Lung (tissue), 12 donors: ENCODE results near the gene CRY1. TPM values are rescaled to one million over a fixed set of nuclear protein-coding genes. Genes with fewer than 3 reads are reported as not detected.

Experiments used
- ATAC-seq: fragments of 200-7000 bp; cut with Tn5 transposase; one replicate; pipeline ENCODE4 v1.9.1; 2020; ENCODE audit warnings: moderate number of reproducible peaks; ENCODE audit not compliant: insufficient read depth, low FRiP score
- DNase-seq, 3 donors: peaks; one replicate each; pipeline ENCODE4 v3.0.0-alpha.2; 2013 to 2017
- H3K27ac ChIP-seq, 2 donors: one replicate each; pipeline ENCODE4 v1.5.1; 2013; ENCODE audit warnings: mild to moderate bottlenecking in 2 of 2, moderate library complexity in 2 of 2, control low read depth in 1 of 2, inconsistent platforms in 1 of 2, low read depth in 1 of 2, low read length in 1 of 2
- H3K27me3 ChIP-seq, 3 donors: one replicate each; pipeline ENCODE4 v1.5.1; 2013; ENCODE audit warnings: low read length in 2 of 3; ENCODE audit not compliant: control insufficient read depth in 3 of 3, insufficient read depth in 3 of 3
- H3K36me3 ChIP-seq, 4 donors: one replicate each; pipeline ENCODE4 v1.5.1; 2013; ENCODE audit warnings: low read length in 4 of 4, mild to moderate bottlenecking in 1 of 4, moderate library complexity in 1 of 4; ENCODE audit not compliant: control insufficient read depth in 4 of 4, insufficient read depth in 4 of 4
- H3K4me1 ChIP-seq, 5 donors: one replicate each; pipeline ENCODE4 v1.5.1; 2013; ENCODE audit warnings: low read length in 5 of 5, mild to moderate bottlenecking in 2 of 5, moderate library complexity in 1 of 5; ENCODE audit not compliant: control insufficient read depth in 5 of 5, insufficient read depth in 5 of 5
- H3K4me3 ChIP-seq: one replicate; pipeline ENCODE4 v1.5.1; 2013; ENCODE audit warnings: mild to moderate bottlenecking, control low read depth, moderate library complexity
- H3K9ac ChIP-seq, 2 donors: one replicate each; pipeline ENCODE4 v1.5.1; 2013; ENCODE audit warnings: low read length in 2 of 2, control low read depth in 1 of 2; ENCODE audit not compliant: insufficient read depth in 1 of 2
- H3K9me3 ChIP-seq, 4 donors: one replicate each; pipeline ENCODE4 v1.5.1; 2013; ENCODE audit warnings: low read length in 3 of 4, mild to moderate bottlenecking in 1 of 4, moderate library complexity in 1 of 4; ENCODE audit not compliant: control insufficient read depth in 4 of 4, insufficient read depth in 3 of 4
- WGBS, 2 donors: extraction: QIAGEN DNeasy Blood & Tissue Kit; methylation state at CpG; one replicate each; pipeline ENCODE4 v1.1.7; 2013; 5-methylcytosine and 5-hydroxymethylcytosine counted together
- polyA plus RNA-seq, 2 donors: library from polyadenylated mRNA; stranded (reverse); fragments of 200-250 nt; gene quantifications; one replicate each; pipeline ENCODE4 v1.2.1, GENCODE V29; 2013
- total RNA-seq, 2 donors: library from RNA; depleted of rRNA in 1 of 2; stranded (reverse); fragments of >200 nt in 1 of 2; gene quantifications; one replicate each; pipeline ENCODE4 v1.2.1, GENCODE V29; 2014 to 2021
- TF ChIP-seq, protein P1 (sequence below): IDR thresholded peaks from 2 replicates; pipeline ENCODE4 v1.5.1; 2012; ENCODE audit warnings: mild to moderate bottlenecking; ENCODE audit errors: control extremely low read depth, extremely low read depth
- donor health status: control.
- donor health status: control.
- donor health status: Bipolar disorder and iron deficiency.
- donor health status: healthy.
- donor health status: DM: yes; HTN: yes; CAD: no.

The CRY1 gene
- total and polyA plus RNA-seq, 4 donors, result 5.6 to 37.2 (median 17.9) TPM

DNA sequence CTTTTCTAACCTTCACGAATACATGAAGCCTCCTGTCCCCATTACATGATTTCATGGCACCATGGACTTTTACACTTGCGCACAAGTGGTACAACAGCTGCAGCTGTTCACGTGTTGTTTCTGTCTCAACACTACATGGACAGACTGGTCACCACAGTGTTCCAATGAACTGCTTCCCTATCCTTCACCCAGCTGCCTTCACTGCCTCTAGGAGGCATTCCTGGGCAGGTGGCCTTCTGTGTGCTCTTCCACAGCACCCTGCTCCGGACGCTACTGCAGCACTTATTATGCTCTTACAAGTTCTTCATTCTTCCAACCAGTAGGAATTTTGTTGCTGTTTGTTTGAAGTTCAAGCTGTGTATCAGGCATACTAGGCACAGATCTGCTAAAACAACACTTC, 107.9 kb downstream of the CRY1 start:
- DNase-seq (no peak), ATAC-seq (no peak)
- TF ChIP-seq, protein P1, sequence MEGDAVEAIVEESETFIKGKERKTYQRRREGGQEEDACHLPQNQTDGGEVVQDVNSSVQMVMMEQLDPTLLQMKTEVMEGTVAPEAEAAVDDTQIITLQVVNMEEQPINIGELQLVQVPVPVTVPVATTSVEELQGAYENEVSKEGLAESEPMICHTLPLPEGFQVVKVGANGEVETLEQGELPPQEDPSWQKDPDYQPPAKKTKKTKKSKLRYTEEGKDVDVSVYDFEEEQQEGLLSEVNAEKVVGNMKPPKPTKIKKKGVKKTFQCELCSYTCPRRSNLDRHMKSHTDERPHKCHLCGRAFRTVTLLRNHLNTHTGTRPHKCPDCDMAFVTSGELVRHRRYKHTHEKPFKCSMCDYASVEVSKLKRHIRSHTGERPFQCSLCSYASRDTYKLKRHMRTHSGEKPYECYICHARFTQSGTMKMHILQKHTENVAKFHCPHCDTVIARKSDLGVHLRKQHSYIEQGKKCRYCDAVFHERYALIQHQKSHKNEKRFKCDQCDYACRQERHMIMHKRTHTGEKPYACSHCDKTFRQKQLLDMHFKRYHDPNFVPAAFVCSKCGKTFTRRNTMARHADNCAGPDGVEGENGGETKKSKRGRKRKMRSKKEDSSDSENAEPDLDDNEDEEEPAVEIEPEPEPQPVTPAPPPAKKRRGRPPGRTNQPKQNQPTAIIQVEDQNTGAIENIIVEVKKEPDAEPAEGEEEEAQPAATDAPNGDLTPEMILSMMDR, result no peak
- WGBS, 2 donors, result 91% methylated on average over 5 of the region's 5 CpGs
- Histone ChIP-seq H3K4me3 (no peak overlapping the region), H3K36me3 (peaks cover 0 to 24% (median 4%) of the 10 kb centered on the region in 4 donors), H3K27me3 (no peaks in the 10 kb centered on the region), H3K9me3 (no peaks in the 10 kb centered on the region), H3K27ac (no peak overlapping the region), H3K9ac (peak overlapping the region in 1 of 2 donors; percentile 84), H3K4me1 (peaks cover 7 to 43% (median 12%) of the 10 kb centered on the region in 5 donors)

DNA sequence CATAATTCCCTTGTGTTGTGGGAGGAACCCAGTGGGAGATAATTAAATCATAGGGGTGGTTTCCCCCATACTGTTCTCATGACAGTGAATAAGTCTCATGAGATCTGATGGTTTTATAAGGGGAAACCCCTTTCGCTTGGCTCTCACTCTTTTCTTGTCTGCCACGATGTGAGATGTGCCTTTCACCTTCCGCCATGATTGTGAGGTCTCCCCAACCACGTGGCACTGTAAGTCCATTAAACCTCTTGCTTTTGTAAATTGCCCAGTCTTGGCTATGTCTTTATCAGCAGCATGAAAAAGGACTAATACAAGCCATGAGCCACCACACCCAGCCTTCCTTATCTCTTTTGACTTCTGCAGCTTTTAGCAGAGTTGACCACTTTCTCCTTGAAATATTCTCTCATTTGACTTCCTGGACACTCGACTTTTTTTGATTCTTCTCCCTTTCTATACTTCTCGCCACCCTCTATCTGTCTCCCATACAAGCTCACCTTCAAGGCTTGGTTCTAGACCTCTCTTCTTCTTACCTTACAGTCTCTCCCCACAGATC, 108.7 kb downstream of the CRY1 start:
- Histone ChIP-seq H3K4me3 (no peak overlapping the region), H3K4me1 (peaks cover 7 to 43% (median 12%) of the 10 kb centered on the region in 5 donors), H3K27me3 (no peaks in the 10 kb centered on the region), H3K36me3 (peaks cover 0 to 24% (median 4%) of the 10 kb centered on the region in 4 donors), H3K9ac (no peak overlapping the region), H3K9me3 (no peaks in the 10 kb centered on the region), H3K27ac (no peak overlapping the region)
- TF ChIP-seq, protein P1, result no peak
- ATAC-seq, result no peak
- 94 to 98% methylated on average over 6 of the region's 6 CpGs for WGBS, 2 donors
- DNase-seq, result no peak

DNA sequence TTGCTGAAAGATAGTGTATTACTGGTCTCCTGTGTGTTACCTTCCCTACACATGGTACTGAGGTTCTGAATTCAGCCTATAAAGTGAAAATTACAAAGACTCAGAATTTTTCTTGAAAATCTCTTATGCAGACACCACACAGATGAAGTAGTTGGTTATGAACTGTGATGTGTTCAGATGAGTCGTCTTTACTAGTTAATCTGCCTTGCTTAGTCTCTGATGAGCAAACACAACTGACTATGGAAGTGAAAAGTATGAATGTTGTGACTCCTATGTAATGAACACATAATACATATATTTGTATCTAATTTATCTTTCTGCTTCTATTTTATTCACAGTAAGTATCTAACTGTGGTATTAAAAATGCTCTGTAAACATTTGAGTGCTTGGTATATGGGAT, 111.1 kb downstream of the CRY1 start:
- ATAC-seq (no peak), DNase-seq (no peak)
- no peaks in the 10 kb centered on the region for H3K9me3 ChIP-seq
- no peaks in the 10 kb centered on the region for H3K27me3 ChIP-seq
- peaks cover 7 to 41% (median 20%) of the 10 kb centered on the region in 5 donors for H3K4me1 ChIP-seq
- TF ChIP-seq, protein P1, result no peak
- WGBS, 2 donors, result 83 to 96% methylated on average over 1 of the region's 1 CpG
- no peak overlapping the region for H3K27ac ChIP-seq
- H3K36me3 ChIP-seq, result peaks cover 0 to 24% (median 4%) of the 10 kb centered on the region in 4 donors
- H3K9ac ChIP-seq, result peak overlapping the region in 1 of 2 donors; percentile 75
- H3K4me3 ChIP-seq, result no peak overlapping the region

DNA sequence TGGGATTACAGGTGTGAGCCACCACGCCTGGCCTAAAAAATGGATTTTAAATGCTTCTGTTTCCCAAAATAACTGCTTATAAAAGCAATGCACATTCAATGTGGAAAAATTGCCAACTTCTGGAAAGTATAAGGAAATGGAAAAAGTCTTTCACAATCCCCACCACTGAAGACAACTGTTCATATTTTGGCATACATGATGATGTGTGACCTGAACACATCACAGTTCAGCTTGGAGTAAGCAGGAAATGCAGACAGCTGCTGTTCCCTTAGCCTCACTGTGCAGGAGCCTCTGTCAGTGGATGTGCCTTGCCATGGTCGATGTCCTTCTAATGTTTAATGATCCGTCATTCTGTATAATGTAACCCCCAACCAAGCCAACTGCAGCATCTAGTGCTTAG, 111.6 kb downstream of the CRY1 start:
- WGBS, 2 donors, result 80 to 87% methylated on average over 3 of the region's 3 CpGs
- peak; percentile 74 to 97 (median 93) for DNase-seq

More for the DNA sequence above, 111.6 kb downstream of the CRY1 start:
- TF ChIP-seq, protein P1, result no peak
- ATAC-seq, result no peak
- H3K27me3 ChIP-seq, result no peaks in the 10 kb centered on the region
- peaks cover 0 to 24% (median 4%) of the 10 kb centered on the region in 4 donors for H3K36me3 ChIP-seq
- H3K4me3 ChIP-seq, result no peak overlapping the region
- peak overlapping the region in 1 of 2 donors; percentile 75 for H3K9ac ChIP-seq
- H3K9me3 ChIP-seq, result no peaks in the 10 kb centered on the region
- H3K4me1 ChIP-seq, result peaks cover 7 to 41% (median 20%) of the 10 kb centered on the region in 5 donors
- no peak overlapping the region for H3K27ac ChIP-seq
